Measurements from ENCODE around the gene PLS1.

Gene PLS1

GRCh38 chr3:142636664-142637063, 40.5 kb downstream of the PLS1 start:
- no peak for DNase-seq (ENCODE audit: extremely low read depth in 1 of 2, low read depth in 1 of 2)

DNA sequence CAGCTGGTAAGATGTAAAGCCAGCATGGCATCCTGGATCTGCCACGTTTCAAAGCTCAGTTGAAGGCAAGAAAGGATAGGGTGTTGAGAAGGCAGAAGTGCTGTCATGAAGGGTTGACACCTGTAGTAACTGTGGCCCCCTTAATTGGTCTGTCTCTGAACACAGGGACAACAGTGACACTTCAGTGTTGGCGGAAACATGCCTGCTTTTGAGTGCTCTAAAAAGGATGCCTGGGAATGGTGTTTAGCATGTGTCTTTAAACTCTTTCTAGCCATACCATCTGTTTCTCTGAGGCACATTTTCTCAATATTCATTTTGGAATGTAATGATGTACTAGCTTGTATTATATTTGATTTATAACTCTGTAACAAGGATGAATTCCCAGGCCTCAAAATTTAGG, 42.1 kb downstream of the PLS1 start:
- DNase-seq (ENCODE audit: extremely low read depth in 1 of 2, low read depth in 1 of 2) = no peak

DNA sequence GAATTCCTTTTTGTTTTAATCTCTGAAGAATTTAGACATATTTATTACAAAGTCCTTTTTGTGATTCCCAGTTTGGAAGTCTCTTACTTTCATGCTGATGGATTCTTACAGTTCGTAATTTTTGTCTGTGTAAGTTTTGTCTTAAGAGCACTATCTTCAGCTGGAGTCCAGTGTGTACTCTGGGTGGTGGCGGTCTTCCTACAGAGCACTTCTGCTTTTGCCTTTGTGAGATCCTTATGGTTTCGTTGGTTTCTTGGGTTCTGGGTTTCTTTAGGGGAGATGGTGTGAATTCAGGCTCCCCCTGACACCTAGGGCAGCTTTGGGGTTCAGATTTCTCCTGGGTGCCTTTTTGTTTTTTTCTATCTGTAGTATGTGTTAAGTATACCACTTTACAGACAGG, 45.3 kb downstream of the PLS1 start:
- no peak for DNase-seq (ENCODE audit: extremely low read depth in 1 of 2, low read depth in 1 of 2)

DNA sequence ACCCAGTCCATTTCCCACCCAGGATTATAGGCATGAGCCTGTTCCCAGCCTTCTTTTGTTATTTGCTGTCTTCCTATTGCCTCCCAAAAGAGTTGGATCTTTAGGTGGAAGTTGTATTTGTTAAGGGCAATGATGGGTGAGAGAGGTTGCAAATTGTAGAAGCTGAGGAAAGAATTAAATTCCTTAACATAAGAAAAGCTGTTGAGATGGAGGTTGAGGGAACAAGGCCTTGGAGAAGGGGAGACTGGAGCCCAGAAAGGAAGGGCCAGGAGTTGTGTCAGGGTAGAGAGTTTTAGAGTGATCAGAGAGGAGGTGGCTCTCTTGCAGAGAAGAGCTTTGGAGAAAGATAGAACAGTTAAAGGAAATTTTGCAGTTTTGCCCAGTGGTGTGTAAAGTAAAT, 46.8 kb downstream of the PLS1 start:
- no peak for DNase-seq (ENCODE audit: extremely low read depth in 1 of 2, low read depth in 1 of 2)

- no peak for DNase-seq (ENCODE audit: extremely low read depth in 1 of 2, low read depth in 1 of 2)
These were observed 48.3 kb downstream of the PLS1 start for GRCh38 chr3:142644502-142644901.

DNA sequence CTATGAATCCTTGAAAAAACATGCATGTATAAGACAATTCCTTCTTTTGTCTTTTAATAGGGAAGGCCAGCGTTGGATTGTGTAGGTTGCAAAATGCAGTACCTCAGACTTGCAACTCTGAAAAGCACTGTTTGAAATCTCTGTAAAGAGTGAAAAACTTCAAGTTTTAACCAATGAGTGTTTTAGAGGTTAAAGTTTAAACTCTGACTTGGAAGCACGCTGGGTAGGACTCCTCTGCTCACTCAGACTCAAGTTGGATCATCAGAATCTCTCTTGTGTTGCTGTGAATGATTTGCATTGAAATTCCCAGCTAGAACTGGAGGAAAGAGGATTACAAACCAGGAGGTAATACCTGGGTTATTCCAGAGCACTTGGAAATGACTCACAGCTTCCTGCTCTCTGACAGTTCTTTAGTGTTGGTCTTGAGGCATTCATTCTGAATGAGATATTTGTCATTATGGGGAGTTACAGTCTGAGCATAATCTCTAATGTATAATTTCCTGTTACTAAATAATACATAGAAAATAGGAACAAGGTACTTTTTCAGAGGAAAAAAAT, 49.1 kb downstream of the PLS1 start:
- no peak for DNase-seq (ENCODE audit: extremely low read depth in 1 of 2, low read depth in 1 of 2)

- no peak for DNase-seq (ENCODE audit: extremely low read depth in 1 of 2, low read depth in 1 of 2)
These were observed 50.0 kb downstream of the PLS1 start for GRCh38 chr3:142646020-142646785.

DNA sequence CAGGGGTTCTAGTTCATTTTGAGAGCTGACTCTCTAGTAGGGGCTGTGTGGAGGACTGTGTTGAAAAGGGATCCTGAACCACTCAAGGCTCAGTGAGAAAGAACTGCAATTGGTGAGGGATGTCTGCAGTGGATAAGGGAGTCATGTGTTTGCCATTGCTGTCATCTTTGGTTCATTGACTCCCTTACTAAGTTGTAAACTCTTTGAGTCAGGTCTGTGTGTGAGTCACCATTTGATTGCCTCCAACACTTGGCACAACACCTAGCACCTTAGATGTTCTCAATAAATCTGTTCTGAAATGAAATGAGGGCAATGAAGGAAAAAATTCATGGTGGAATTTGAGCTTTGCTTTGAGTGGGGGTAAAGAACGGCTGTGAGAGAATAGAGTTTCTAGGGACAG, 51.7 kb downstream of the PLS1 start:
- no peak for DNase-seq (ENCODE audit: extremely low read depth in 1 of 2, low read depth in 1 of 2)

- DNase-seq (ENCODE audit: extremely low read depth in 1 of 2, low read depth in 1 of 2) = no peak
These were observed 52.8 kb downstream of the PLS1 start for GRCh38 chr3:142648950-142649349.

- DNase-seq (ENCODE audit: extremely low read depth in 1 of 2, low read depth in 1 of 2) = no peak
These were observed 54.0 kb downstream of the PLS1 start for GRCh38 chr3:142650001-142650693.

DNA sequence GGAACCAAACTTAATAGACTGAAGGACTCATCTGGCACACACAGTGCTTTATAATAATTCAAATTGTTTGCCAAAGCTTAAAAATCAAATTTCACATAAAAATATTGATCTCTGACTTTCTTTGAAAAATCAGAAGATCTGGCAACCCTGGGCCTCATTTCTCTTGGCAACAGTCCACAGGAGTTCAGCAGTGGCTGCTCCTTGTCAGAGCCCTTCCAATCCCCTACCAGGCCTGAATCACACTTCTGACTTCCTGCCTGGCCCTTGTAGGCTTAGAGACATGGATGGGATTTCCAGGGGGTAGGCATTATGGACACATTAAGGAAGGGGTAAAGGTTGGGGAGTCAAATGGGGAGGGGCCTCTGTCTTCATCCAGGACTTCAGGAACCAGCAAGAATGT, 55.5 kb downstream of the PLS1 start:
- no peak for DNase-seq (ENCODE audit: extremely low read depth in 1 of 2, low read depth in 1 of 2)

GRCh38 chr3:142652826-142653292, 56.7 kb downstream of the PLS1 start:
- no peak for DNase-seq (ENCODE audit: extremely low read depth in 1 of 2, low read depth in 1 of 2)

DNA sequence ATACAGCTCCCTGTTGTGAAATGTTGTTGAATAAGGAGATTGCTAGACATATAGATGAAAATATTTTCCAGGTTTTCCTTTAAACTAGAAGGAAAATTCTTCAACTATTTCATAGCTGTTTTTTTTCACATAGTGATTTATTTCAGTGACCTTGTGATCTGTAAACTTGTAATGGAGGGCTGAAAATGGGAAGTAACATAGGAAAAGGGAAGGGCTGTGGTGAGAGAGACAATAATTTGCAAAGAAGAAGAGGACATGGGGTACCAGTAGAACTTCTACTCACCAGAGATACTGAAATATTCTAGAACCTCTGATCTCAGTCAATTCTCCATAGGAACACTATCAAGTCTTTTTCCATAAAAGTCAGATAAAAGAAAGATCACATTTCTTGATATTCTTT, 60.4 kb downstream of the PLS1 start:
- DNase-seq (ENCODE audit: extremely low read depth in 1 of 2, low read depth in 1 of 2) = no peak

DNA sequence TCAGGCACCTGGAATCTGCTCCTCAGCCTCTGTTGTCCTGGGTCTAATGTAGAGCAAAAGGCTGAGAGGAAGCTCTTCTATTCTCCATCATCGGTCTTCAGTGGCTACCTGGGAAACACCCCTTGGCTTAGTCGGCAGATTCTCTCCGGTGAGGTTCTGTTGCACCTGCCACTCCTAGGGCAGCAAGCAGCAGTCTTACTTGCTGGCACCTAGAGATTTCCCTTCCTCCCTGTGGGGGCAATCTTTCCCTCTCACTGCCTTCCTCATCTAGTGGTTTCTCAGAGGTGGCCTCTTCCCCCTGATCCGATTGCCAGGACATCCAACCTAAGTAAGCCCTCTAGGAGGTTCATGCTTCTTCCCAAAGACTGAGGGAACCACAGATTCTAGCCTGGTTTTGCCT, 60.8 kb downstream of the PLS1 start:
- no peak for DNase-seq (ENCODE audit: extremely low read depth in 1 of 2, low read depth in 1 of 2)

DNA sequence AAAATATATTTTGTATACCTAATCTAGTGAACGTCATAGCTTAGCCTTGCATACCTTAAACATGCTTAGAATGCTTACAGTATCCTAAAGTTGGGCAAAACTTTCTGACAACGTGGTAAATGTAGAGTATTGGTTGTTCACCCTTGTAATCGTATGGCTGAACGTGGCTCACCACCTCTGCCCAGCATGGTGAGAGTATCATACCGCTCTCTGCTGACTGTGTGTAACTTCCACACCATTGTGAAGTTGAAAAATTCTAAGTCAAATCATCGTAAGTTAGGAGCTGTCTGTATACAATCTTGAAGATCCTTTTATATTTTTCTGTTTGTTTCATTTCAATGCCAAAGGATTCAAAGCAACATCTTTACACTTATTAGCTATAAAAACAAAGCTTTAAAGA, 64.2 kb downstream of the PLS1 start:
- no peak for DNase-seq (ENCODE audit: extremely low read depth in 1 of 2, low read depth in 1 of 2)

DNA sequence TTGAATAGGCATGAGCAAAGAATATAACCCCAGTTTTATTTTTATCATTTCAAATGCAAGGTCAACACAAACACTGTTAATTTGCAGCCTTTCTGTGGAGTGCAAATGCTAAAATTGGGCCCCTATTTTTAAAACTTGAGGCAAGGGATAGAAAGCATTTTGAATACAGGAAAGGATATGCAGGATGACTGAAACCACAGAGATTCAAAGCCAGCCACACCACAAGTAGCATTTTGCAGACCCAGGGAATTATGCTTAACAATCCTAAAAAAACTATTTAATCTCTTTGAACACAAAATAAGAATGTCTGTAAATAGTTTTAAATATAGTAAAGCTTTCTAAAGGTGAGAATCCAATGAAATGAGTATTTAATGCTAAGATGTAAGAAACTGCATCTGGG, 64.7 kb downstream of the PLS1 start:
- DNase-seq (ENCODE audit: extremely low read depth in 1 of 2, low read depth in 1 of 2) = no peak

GRCh38 chr3:142663865-142664264, 67.7 kb downstream of the PLS1 start:
- DNase-seq (ENCODE audit: extremely low read depth in 1 of 2, low read depth in 1 of 2) = no peak

DNA sequence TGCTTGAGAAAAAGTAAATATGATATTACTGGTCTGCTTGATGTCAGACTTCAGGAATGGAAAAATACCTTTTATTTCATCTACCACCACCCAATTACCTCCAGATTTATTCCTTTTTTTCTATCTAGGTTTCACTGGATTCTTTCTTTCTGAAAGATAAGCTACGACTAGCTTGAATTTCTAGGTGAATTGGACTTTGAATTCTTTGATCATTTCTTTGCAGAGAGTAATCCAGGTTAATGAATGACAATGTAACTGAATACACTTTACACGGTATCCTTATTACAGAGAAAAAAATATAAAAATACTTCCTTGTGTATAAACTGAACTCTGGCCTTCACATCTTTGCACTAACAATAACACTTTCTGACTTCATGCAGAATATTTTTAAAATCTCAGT, 68.1 kb downstream of the PLS1 start:
- no peak for DNase-seq (ENCODE audit: extremely low read depth in 1 of 2, low read depth in 1 of 2)

- DNase-seq (ENCODE audit: extremely low read depth in 1 of 2, low read depth in 1 of 2) = no peak
These were observed 68.6 kb downstream of the PLS1 start for GRCh38 chr3:142664819-142665218.

DNA sequence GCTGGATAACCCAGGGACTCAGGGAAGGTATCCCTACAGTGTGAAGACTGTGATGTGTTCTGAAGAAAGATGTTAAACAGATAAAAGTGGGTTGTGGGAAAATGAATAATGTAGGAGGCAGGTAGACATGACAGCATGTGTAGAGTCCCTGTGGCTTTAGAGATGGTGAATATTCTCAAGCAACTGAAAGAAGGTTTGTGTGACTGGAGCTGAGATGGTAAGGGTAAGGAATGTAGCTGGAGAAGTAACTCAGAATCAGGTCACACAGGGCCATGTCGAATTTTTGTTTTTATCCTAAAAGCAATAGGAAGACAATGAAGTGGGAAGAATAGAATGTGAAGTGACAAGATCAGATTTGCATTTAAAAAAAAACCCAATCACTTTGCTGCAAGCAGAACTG, 73.9 kb downstream of the PLS1 start:
- DNase-seq (ENCODE audit: extremely low read depth in 1 of 2, low read depth in 1 of 2) = no peak

DNA sequence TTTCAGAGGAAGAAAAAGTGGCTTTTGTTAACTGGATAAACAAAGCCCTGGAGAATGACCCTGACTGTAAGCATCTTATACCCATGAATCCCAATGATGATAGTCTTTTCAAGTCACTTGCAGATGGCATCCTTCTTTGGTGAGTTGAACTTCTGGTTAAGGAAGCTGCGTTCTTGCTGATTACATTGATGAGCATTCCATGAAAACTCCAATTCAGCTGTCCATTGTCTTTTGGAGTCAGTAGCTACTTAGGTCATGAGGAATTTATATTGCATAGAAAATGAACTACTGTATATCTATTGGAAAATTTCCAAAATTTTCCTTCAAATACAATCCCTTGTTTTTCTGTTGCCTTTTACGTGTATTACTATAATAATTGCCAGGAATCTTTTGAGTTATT, 80.0 kb downstream of the PLS1 start:
- DNase-seq (ENCODE audit: extremely low read depth in 1 of 2, low read depth in 1 of 2) = no peak

DNA sequence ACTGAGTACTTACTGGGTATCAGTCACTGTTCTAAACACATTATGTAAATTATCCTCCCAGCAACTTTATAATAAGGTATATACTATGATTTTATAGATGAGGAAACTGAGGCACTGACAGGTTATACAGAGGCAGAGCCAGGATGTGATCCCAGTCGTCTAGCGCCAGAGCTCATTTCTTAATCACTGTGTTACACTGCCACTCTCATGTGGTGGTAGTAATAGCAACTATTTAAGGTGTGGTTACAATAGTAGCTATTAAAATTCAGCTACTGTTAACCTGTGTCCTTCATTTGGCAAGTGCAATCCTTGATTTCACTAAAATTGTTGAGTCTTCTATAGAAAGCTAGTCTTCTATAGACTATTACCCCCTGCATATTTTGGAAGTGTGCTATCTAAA, 84.5 kb downstream of the PLS1 start:
- no peak for DNase-seq (ENCODE audit: extremely low read depth in 1 of 2, low read depth in 1 of 2)
